ENCODE data around the gene NSUN3. TPM values are rescaled to one million over a fixed set of nuclear protein-coding genes. Genes with fewer than 3 reads are reported as not detected.

NSUN3 gene
- 10 to 100 TPM in 2 of 4 donors, 1 to 10 TPM in 2; 6.6 to 16.0 (median 9.0) TPM for total RNA-seq

DNA sequence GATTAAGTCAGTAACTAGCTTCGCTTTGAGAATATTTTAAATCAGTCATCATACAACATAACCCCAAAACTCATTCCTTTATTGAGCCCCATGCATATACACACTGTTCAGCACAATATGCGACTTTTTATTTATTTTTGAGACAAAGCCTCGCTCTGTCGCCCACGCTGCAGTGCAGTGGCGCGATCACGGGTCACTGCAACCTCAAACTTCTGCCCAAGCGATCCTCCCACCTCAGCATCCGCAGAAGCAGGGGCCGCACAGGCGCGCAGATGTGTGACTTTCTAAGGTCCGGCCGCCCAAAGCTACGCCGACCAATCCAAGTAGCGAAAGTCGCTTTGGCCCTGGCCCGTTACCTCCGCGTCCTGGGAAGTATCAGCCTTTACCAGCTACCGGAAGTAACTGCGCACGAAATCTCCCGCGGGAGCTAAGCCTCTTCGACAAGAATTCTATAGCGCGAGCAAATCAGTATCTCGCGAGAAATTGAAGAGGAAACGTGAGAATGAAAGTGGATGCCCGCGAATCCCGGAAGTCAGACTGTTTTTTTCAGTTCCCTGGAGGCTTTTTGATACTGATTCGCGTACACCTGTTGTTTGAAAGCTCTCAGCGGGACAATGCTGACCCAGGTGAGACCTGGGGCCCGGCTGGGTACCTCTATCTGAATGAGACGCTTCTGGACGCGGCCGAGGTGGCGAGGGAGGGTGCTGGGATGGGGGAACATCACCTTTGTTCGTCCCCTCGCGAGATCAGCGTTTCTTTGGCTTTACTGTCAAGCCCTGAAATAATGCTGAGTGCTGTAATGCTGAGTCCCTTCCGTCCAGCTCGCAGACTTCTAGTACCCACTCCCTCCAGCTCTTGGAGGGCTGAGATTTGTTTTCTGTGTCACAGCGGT, at the start of gene NSUN3, which contains the start of gene DHFR2:
TSS of gene NSUN3 (plus strand) at position 549 of the 892 bp plus-strand sequence. CDS start at position 615, 66 bp downstream.
TSS of gene DHFR2 (minus strand) at position 404 of the 892 bp plus-strand sequence. CDS start 1,405 bp downstream, outside the sequence.
- Histone ChIP-seq H3K4me3 (peak within 1 kb of the TSS; percentile 53 to 78 (median 68)), H3K36me3 (peaks cover 0 to 36% (median 0%) of the 10 kb centered on the region in 3 donors), H3K9me3 (no peaks in the 10 kb centered on the region), H3K27ac (peak within 1 kb of the TSS; percentile 93 to 97 (median 96)), H3K4me1 (peaks cover 0 to 29% (median 14%) of the 10 kb centered on the region in 4 donors), H3K27me3 (no peaks in the 10 kb centered on the region)
- peak; percentile 74 to 79 for DNase-seq (ENCODE audit: low spot score in 2 of 2)
- 0% methylated on average over 52 of the region's 52 CpGs for WGBS, 2 donors
- peak in 1 of 5 experiments; percentile 18 for TF ChIP-seq CTCF (IDR thresholded peaks at IDR 0.05)
- TF ChIP-seq POLR2A (IDR thresholded peaks at IDR 0.05): peak in 1 of 2 donors; percentile 56
- TF ChIP-seq EP300 (IDR thresholded peaks at IDR 0.05): peak; percentile 39 to 86

GRCh38 chr3:94015025-94015424, 47.8 kb upstream of the NSUN3 start:
- no peak for DNase-seq (ENCODE audit: low spot score in 2 of 2)
- Histone ChIP-seq H3K4me3 (no peak overlapping the region), H3K4me1 (no peaks in the 10 kb centered on the region), H3K36me3 (peaks cover 0 to 4% (median 0%) of the 10 kb centered on the region in 3 donors), H3K27me3 (no peaks in the 10 kb centered on the region), H3K9me3 (no peaks in the 10 kb centered on the region), H3K27ac (no peak overlapping the region)
- TF ChIP-seq EP300 (IDR thresholded peaks at IDR 0.05) (no peak), CTCF (IDR thresholded peaks at IDR 0.05) (no peak), POLR2A (IDR thresholded peaks at IDR 0.05) (no peak)
- WGBS, 2 donors: 73 to 81% methylated on average over 1 of the region's 1 CpG

- DNase-seq (ENCODE audit: low spot score in 2 of 2): no peak
- Histone ChIP-seq H3K4me3 (no peak overlapping the region), H3K27me3 (no peaks in the 10 kb centered on the region), H3K36me3 (peaks cover 0 to 21% (median 0%) of the 10 kb centered on the region in 3 donors), H3K4me1 (peaks cover 0 to 5% (median 0%) of the 10 kb centered on the region in 4 donors), H3K9me3 (no peaks in the 10 kb centered on the region), H3K27ac (no peak overlapping the region)
- WGBS, 2 donors: 83 to 87% methylated on average over 2 of the region's 2 CpGs
- TF ChIP-seq EP300 (IDR thresholded peaks at IDR 0.05): no peak
- TF ChIP-seq CTCF (IDR thresholded peaks at IDR 0.05): no peak
These were observed 43.2 kb upstream of the NSUN3 start for GRCh38 chr3:94019659-94020058.

GRCh38 chr3:94020293-94020692, 42.6 kb upstream of the NSUN3 start:
- H3K36me3 ChIP-seq: peaks cover 0 to 21% (median 0%) of the 10 kb centered on the region in 3 donors
- DNase-seq (ENCODE audit: low spot score in 2 of 2): no peak

More at GRCh38 chr3:94020293-94020692, 42.6 kb upstream of the NSUN3 start:
- H3K27me3 ChIP-seq: no peaks in the 10 kb centered on the region
- no peak overlapping the region for H3K27ac ChIP-seq
- 86 to 93% methylated on average over 3 of the region's 3 CpGs for WGBS, 2 donors
- no peak overlapping the region for H3K4me3 ChIP-seq
- no peaks in the 10 kb centered on the region for H3K9me3 ChIP-seq
- TF ChIP-seq POLR2A (IDR thresholded peaks at IDR 0.05): no peak
- no peak for TF ChIP-seq CTCF (IDR thresholded peaks at IDR 0.05)
- no peak for TF ChIP-seq EP300 (IDR thresholded peaks at IDR 0.05)
- peaks cover 0 to 5% (median 0%) of the 10 kb centered on the region in 4 donors for H3K4me1 ChIP-seq
